Upper lobe of right lung (tissue), 1 donor: Measurements from ENCODE around the gene PLCH1. TPM values are rescaled to one million over a fixed set of nuclear protein-coding genes. Genes with fewer than 3 reads are reported as not detected.

Experiments used
- ATAC-seq: fragments of 200-7000 bp; cut with Tn5 transposase; one replicate; pipeline ENCODE4 v1.9.1; 2020; ENCODE audit warnings: mild to moderate bottlenecking, moderate library complexity
- DNase-seq: peaks from one replicate; pipeline ENCODE4 v3.0.0-alpha.2; 2020
- H3K27ac ChIP-seq: fragments of 200-600 bp; one replicate; pipeline ENCODE4 v1.8.0; 2022
- H3K27me3 ChIP-seq: fragments of 200-600 bp; one replicate; pipeline ENCODE4 v1.8.0; 2022; ENCODE audit warnings: mild to moderate bottlenecking
- H3K36me3 ChIP-seq: fragments of 200-600 bp; one replicate; pipeline ENCODE4 v1.8.0; 2022
- H3K4me1 ChIP-seq: fragments of 200-600 bp; one replicate; pipeline ENCODE4 v1.8.0; 2022
- H3K4me3 ChIP-seq: fragments of 200-600 bp; one replicate; pipeline ENCODE4 v1.8.0; 2022; ENCODE audit warnings: mild to moderate bottlenecking
- H3K9me3 ChIP-seq: fragments of 200-600 bp; one replicate; pipeline ENCODE4 v1.8.0; 2022
- CTCF ChIP-seq: fragments of 200-600 bp; IDR thresholded peaks from one replicate; pipeline ENCODE4 v1.8.0; 2022; ENCODE audit warnings: antibody characterized with exemption
- intact Hi-C: fragments of 100-400 bp; cut with DNase I; formaldehyde crosslinking; loops from one replicate; pipeline ENCODE4 v1.11.0; 2022
- total RNA-seq: library from RNA; stranded (reverse); fragmentation: NEBNext Ultra II Directional; extraction: Animal tissue kit (Norgen Biotek cat#: 25700); gene quantifications from one replicate; pipeline ENCODE4 v1.2.1, GENCODE V29; 2021
- donor health status: DM: no; HTN: yes; CAD: no; lungs with severe emphysema.

Gene PLCH1
- total RNA-seq, 1 donor from 2014 or later: 12.1 TPM

- no peaks in the 10 kb centered on the region for H3K27me3 ChIP-seq
- H3K4me1 ChIP-seq: no peaks in the 10 kb centered on the region
- H3K27ac ChIP-seq: peak overlapping the region; percentile 34
- H3K4me3 ChIP-seq: no peak overlapping the region
- H3K36me3 ChIP-seq: no peaks in the 10 kb centered on the region
- no peaks in the 10 kb centered on the region for H3K9me3 ChIP-seq
- no peak for TF ChIP-seq CTCF
- intact Hi-C loops: no loop called here
- DNase-seq (no peak), ATAC-seq (no peak)
These were observed 358.8 kb downstream of the PLCH1 start for GRCh38 chr3:155385896-155386625.

- no peak overlapping the region for H3K4me3 ChIP-seq
- DNase-seq (peak; percentile 87), ATAC-seq (peak; percentile 96)
- no peak overlapping the region for H3K27ac ChIP-seq
- intact Hi-C loops: no loop called here
- H3K9me3 ChIP-seq: no peaks in the 10 kb centered on the region
- no peaks in the 10 kb centered on the region for H3K36me3 ChIP-seq
- TF ChIP-seq CTCF: peak; percentile 60
- H3K4me1 ChIP-seq: no peaks in the 10 kb centered on the region
- H3K27me3 ChIP-seq: no peaks in the 10 kb centered on the region
These were observed 362.4 kb downstream of the PLCH1 start for GRCh38 chr3:155382396-155383042.

GRCh38 chr3:155377847-155378246 is 367.0 kb downstream of the PLCH1 start:
- Histone ChIP-seq H3K4me3 (no peak overlapping the region), H3K36me3 (no peaks in the 10 kb centered on the region), H3K27ac (no peak overlapping the region), H3K9me3 (no peaks in the 10 kb centered on the region), H3K4me1 (no peaks in the 10 kb centered on the region), H3K27me3 (no peaks in the 10 kb centered on the region)
- intact Hi-C loops: no loop called here
- no peak for TF ChIP-seq CTCF
- DNase-seq (no peak), ATAC-seq (no peak)

GRCh38 chr3:155377071-155377470 is 367.8 kb downstream of the PLCH1 start:
- intact Hi-C loops: no loop called here

GRCh38 chr3:155372281-155372680 is 372.6 kb downstream of the PLCH1 start:
- Histone ChIP-seq H3K27ac (peak overlapping the region; percentile 9), H3K27me3 (no peaks in the 10 kb centered on the region), H3K4me3 (no peak overlapping the region), H3K4me1 (no peaks in the 10 kb centered on the region), H3K9me3 (no peaks in the 10 kb centered on the region), H3K36me3 (no peaks in the 10 kb centered on the region)
- no peak for TF ChIP-seq CTCF
- intact Hi-C loops: no loop called here
- ATAC-seq (no peak), DNase-seq (no peak)

More at GRCh38 chr3:155377071-155377470, 367.8 kb downstream of the PLCH1 start:
- H3K27me3 ChIP-seq: no peaks in the 10 kb centered on the region
- no peak overlapping the region for H3K4me3 ChIP-seq
- no peaks in the 10 kb centered on the region for H3K36me3 ChIP-seq
- no peaks in the 10 kb centered on the region for H3K4me1 ChIP-seq
- DNase-seq (no peak), ATAC-seq (no peak)
- no peak for TF ChIP-seq CTCF
- no peaks in the 10 kb centered on the region for H3K9me3 ChIP-seq
- no peak overlapping the region for H3K27ac ChIP-seq
